Left ventricle myocardium inferior (tissue), 1 donor: ENCODE measurements around the gene ADPGK. TPM values are rescaled to one million over a fixed set of nuclear protein-coding genes. Genes with fewer than 3 reads are reported as not detected.

Experiments
- DNase-seq: peaks from one replicate; pipeline ENCODE4 v3.0.0-alpha.2; 2020
- H3K27ac ChIP-seq: fragments of 200-600 bp; replicated peaks from 2 replicates; pipeline ENCODE4 v1.8.0; 2021
- H3K27me3 ChIP-seq: fragments of 200-600 bp; 2 replicates; pipeline ENCODE4 v1.8.0; 2021; ENCODE audit warnings: low read depth
- H3K36me3 ChIP-seq: fragments of 200-600 bp; 2 replicates; pipeline ENCODE4 v1.8.0; 2021
- H3K4me1 ChIP-seq: fragments of 200-600 bp; 2 replicates; pipeline ENCODE4 v1.8.0; 2021
- H3K4me3 ChIP-seq: fragments of 200-600 bp; 2 replicates; pipeline ENCODE4 v1.8.0; 2021; ENCODE audit warnings: mild to moderate bottlenecking, moderate library complexity
- H3K9me3 ChIP-seq: fragments of 200-600 bp; replicated peaks from 2 replicates; pipeline ENCODE4 v1.8.0; 2021
- intact Hi-C: fragments of 100-400 bp; cut with micrococcal nuclease; formaldehyde crosslinking; loops from one replicate; pipeline ENCODE4 v1.11.0; 2022
- total RNA-seq: library from RNA; stranded (reverse); fragmentation: NEBNext Ultra II Directional; extraction: Animal tissue kit (Norgen Biotek cat#: 25700); gene quantifications from one replicate; pipeline ENCODE4 v1.2.1, GENCODE V29; 2021
- TF ChIP-seq, protein P1 (sequence below): fragments of 200-600 bp; IDR thresholded peaks from 2 replicates; pipeline ENCODE4 v1.8.0; 2021; ENCODE audit warnings: antibody characterized with exemption, mild to moderate bottlenecking, borderline replicate concordance
- donor health status: DM: no; HTN: yes; CAD: no; lungs with severe emphysema.

ADPGK gene
- total RNA-seq, 1 donor from 2014 or later: 9.1 TPM

DNA sequence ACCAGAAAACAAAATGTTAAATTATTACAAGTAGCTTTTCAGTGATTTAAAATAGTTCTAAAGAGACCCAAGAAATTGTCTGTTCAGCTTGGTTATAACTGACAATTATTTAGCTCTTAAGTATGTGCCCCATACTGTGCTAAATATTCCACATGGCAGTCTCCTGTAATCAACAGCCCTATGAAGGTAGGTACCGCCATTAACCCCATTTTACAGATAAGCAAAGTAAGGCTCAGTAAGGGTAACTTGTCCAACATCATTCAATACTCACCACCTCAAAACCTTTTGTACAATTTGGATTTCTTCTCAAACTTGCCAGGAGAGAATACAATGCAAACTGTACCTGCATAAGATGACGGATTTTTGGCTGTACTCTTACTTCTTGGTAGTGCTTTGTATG, 33.9 kb downstream of the ADPGK start:
- intact Hi-C loops: no loop called here

GRCh38 chr15:72740219-72740618, 43.3 kb downstream of the ADPGK start:
- intact Hi-C loops: no loop called here
- Histone ChIP-seq H3K36me3 (peaks cover 63% of the 10 kb centered on the region), H3K27ac (no peak overlapping the region)

More for the DNA sequence above, 33.9 kb downstream of the ADPGK start:
- H3K4me3 ChIP-seq: no peak overlapping the region
- H3K36me3 ChIP-seq: peaks cover 40% of the 10 kb centered on the region
- no peaks in the 10 kb centered on the region for H3K9me3 ChIP-seq
- peaks cover 5% of the 10 kb centered on the region for H3K4me1 ChIP-seq
- no peak overlapping the region for H3K27ac ChIP-seq
- TF ChIP-seq, protein P1, sequence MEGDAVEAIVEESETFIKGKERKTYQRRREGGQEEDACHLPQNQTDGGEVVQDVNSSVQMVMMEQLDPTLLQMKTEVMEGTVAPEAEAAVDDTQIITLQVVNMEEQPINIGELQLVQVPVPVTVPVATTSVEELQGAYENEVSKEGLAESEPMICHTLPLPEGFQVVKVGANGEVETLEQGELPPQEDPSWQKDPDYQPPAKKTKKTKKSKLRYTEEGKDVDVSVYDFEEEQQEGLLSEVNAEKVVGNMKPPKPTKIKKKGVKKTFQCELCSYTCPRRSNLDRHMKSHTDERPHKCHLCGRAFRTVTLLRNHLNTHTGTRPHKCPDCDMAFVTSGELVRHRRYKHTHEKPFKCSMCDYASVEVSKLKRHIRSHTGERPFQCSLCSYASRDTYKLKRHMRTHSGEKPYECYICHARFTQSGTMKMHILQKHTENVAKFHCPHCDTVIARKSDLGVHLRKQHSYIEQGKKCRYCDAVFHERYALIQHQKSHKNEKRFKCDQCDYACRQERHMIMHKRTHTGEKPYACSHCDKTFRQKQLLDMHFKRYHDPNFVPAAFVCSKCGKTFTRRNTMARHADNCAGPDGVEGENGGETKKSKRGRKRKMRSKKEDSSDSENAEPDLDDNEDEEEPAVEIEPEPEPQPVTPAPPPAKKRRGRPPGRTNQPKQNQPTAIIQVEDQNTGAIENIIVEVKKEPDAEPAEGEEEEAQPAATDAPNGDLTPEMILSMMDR: no peak
- H3K27me3 ChIP-seq: no peaks in the 10 kb centered on the region
- DNase-seq: no peak

GRCh38 chr15:72737723-72738122, 45.8 kb downstream of the ADPGK start:
- no peaks in the 10 kb centered on the region for H3K4me1 ChIP-seq
- peaks cover 79% of the 10 kb centered on the region for H3K36me3 ChIP-seq
- H3K9me3 ChIP-seq: no peaks in the 10 kb centered on the region
- no peaks in the 10 kb centered on the region for H3K27me3 ChIP-seq
- no peak overlapping the region for H3K27ac ChIP-seq
- TF ChIP-seq, protein P1: no peak
- no peak for DNase-seq
- intact Hi-C loops: no loop called here
- H3K4me3 ChIP-seq: no peak overlapping the region

More at GRCh38 chr15:72740219-72740618, 43.3 kb downstream of the ADPGK start:
- no peaks in the 10 kb centered on the region for H3K4me1 ChIP-seq
- H3K4me3 ChIP-seq: no peak overlapping the region
- TF ChIP-seq, protein P1: no peak
- H3K9me3 ChIP-seq: no peaks in the 10 kb centered on the region
- H3K27me3 ChIP-seq: no peaks in the 10 kb centered on the region
- no peak for DNase-seq

- Histone ChIP-seq H3K27me3 (no peaks in the 10 kb centered on the region), H3K36me3 (peaks cover 85% of the 10 kb centered on the region), H3K4me3 (no peak overlapping the region), H3K9me3 (no peaks in the 10 kb centered on the region), H3K27ac (no peak overlapping the region), H3K4me1 (no peaks in the 10 kb centered on the region)
- intact Hi-C loops: no loop called here
- TF ChIP-seq, protein P1: no peak
- DNase-seq: no peak
Observed at GRCh38 chr15:72737061-72737460, 46.5 kb downstream of the ADPGK start.

- TF ChIP-seq, protein P1: no peak
- no peak overlapping the region for H3K27ac ChIP-seq
- no peaks in the 10 kb centered on the region for H3K27me3 ChIP-seq
- H3K9me3 ChIP-seq: no peaks in the 10 kb centered on the region
- H3K4me1 ChIP-seq: no peaks in the 10 kb centered on the region
- no peak for DNase-seq
- peaks cover 88% of the 10 kb centered on the region for H3K36me3 ChIP-seq
- intact Hi-C loops: no loop called here
- no peak overlapping the region for H3K4me3 ChIP-seq
Observed at GRCh38 chr15:72735111-72735510, 48.4 kb downstream of the ADPGK start.
